GM13976 (cell line): ENCODE measurements around the gene MIGA1.
"Not testable (repeated sequence)": the region's sequence is repeated elsewhere in the genome, so short reads cannot be mapped to it uniquely, and the experiment has no call there.

Experiments used
- DNase-seq: peaks from one replicate; pipeline ENCODE4 v3.0.0; 2012; ENCODE audit warnings: low spot score
- in situ Hi-C: fragments of 300-500 bp; cut with MboI; formaldehyde crosslinking; loops from one replicate; pipeline ENCODE4 v1.12.0; 2022; ENCODE audit warnings: low sequenced_read_pairs, mixed read lengths, inconsistent platforms; ENCODE audit not compliant: unreplicated experiment
- TF ChIP-seq, protein P1 (sequence below): IDR thresholded peaks from 2 replicates; pipeline ENCODE4 v1.5.1; 2012; ENCODE audit warnings: borderline replicate concordance, mild to moderate bottlenecking; ENCODE audit not compliant: insufficient read depth; ENCODE audit errors: extremely low read depth, missing control alignments, control extremely low read depth

Gene MIGA1, protein sequence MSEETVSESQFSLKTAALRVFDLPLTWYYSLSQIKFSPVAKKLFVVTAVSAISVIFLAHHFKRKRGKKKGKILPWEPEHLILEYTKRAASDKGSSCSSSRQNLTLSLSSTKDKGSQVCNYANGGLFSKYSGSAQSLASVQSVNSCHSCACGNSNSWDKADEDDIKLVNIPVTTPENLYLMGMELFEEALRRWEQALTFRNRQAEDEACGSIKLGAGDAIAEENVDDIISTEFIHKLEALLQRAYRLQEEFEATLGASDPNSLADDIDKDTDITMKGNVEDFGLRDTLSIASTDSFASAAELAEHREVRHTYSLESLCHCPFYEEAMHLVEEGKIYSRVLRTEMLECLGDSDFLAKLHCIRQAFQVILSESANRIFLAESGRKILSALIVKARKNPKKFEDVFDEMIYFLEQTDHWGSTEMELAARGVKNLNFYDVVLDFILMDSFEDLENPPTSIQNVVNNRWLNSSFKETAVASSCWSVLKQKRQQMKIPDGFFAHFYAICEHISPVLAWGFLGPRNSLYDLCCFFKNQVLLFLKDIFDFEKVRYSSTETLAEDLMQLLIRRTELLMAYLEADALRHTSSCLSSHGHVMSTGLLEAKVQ

DNA sequence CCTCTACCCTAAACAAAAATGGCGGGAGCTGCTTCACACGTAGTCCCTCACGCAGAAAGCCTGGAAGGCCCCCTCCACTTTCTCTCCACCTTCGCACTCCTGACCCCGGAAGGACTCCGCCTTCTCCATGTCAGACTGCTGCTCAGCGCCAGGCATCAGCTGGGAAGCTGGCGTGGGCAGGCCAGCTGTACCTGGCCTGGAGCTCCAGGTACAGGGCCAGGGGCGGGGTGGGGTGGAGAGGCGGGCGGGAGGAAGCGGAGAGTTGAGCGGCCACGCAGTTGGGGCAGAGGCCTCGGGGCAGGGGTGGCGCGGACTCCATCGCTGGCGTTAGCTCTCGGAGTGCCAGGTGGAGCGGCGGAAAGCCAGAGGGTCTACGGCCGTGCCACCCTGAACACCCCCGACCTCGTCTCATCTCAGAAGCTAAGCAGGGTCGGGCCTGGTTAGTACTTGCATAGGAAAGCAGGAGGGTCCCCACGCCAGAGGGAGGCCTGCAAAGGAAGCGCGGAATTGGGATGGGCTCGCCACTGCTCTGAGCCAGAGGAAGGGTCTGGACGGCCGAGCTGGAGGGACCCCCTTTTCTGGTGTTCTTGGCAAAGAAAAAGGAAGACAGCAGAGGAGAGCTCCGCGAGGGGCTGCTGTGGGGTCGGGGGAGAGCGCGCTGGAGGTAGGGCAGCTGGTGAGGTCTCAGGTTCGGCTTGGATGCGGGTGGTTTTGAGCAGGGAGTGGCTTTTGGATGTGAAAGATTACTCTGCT lies at the start of gene MIGA1:
TSS of gene MIGA1 (plus strand) at position 121 of the 753 bp plus-strand sequence. CDS start 3,604 bp downstream, outside the sequence.
- in situ Hi-C loops = no loop called here
- DNase-seq = peak; percentile 90
- TF ChIP-seq, protein P1, sequence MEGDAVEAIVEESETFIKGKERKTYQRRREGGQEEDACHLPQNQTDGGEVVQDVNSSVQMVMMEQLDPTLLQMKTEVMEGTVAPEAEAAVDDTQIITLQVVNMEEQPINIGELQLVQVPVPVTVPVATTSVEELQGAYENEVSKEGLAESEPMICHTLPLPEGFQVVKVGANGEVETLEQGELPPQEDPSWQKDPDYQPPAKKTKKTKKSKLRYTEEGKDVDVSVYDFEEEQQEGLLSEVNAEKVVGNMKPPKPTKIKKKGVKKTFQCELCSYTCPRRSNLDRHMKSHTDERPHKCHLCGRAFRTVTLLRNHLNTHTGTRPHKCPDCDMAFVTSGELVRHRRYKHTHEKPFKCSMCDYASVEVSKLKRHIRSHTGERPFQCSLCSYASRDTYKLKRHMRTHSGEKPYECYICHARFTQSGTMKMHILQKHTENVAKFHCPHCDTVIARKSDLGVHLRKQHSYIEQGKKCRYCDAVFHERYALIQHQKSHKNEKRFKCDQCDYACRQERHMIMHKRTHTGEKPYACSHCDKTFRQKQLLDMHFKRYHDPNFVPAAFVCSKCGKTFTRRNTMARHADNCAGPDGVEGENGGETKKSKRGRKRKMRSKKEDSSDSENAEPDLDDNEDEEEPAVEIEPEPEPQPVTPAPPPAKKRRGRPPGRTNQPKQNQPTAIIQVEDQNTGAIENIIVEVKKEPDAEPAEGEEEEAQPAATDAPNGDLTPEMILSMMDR = no peak

DNA sequence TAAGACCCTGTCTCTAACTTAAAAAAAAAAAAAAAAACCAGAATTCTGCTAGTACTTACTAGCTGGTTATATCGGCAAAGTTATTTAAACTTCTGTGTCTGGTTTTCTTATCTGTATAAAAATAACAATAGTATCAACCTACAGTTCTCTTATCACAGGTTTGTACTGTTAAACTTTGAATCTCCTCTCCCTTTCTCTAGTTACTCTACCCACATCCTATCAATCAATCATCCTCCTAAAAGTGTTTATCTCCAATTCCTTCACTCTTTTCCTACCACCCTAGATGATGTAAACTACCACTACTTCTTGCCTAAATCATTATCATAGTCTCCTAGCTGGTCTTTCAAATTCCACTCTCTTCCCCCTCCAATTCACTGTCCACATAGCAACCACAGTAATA lies 47.4 kb upstream of the MIGA1 start:
- TF ChIP-seq, protein P1 = no peak
- in situ Hi-C loops = no loop called here
- DNase-seq = no peak

DNA sequence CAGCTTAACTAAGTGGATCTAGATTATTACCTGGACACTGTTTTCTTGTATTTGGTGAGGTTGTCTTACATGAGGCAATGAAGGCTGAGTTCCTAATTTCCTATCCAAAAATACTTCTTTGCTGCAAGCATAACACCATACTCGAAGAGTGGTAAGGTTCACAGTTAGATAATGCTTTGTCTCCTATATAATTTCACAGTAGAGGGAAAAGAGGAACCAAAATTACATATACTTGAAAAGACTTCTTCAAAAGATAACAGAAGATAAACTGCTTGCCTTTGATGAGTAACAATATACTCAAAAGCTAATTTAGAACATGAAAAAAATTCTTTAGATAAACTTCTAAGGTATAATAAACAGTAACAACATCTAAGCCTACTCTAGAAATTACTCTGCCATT lies 40.2 kb upstream of the MIGA1 start:
- in situ Hi-C loops = no loop called here
- no peak for DNase-seq
- TF ChIP-seq, protein P1 = no peak

DNA sequence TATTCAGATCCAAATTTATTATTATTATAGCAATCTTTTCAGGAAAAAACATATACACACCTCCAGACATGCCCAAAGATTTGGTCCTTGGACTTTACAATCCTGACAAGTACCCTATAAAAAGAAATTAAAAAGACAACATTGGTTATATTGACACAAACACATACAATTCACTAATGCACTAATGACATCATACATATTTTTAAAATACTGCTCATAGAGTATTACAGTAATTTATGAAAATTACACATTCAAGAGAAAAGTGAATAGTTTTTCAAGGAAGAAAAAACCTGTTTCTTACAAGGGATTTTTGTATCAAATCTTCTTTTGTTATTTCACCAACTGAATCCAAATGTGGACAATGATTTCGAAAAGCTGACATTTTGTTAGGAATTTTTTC lies 38.1 kb upstream of the MIGA1 start:
- in situ Hi-C loops = no loop called here
- no peak for DNase-seq
- TF ChIP-seq, protein P1 = no peak

DNA sequence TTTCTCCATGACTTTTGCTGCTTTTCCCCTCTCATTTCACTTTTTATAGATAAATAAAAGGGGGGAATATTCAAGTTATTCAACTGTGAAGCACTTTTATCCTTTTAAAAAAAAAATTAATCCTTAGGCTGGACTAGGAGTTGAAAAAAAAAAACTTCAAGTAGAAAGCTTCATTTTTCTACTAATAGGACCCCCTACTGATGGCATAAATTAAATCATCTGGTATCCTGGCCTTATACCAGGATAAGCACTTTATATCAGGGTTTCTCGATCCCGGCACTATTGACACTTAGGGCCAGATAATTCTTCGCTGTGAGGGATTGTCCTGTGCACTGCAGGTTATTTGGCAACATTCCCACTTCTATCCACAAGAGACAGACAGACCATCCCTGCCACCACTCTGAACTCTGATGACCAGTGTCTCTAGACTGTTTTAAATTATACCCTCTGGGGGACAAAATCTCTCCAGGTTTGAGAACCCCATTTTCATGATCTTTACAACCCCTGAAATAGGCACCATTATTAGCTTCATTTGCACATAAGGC lies 37.4 kb upstream of the MIGA1 start:
- no peak for DNase-seq
- TF ChIP-seq, protein P1 = no peak
- in situ Hi-C loops = no loop called here

DNA sequence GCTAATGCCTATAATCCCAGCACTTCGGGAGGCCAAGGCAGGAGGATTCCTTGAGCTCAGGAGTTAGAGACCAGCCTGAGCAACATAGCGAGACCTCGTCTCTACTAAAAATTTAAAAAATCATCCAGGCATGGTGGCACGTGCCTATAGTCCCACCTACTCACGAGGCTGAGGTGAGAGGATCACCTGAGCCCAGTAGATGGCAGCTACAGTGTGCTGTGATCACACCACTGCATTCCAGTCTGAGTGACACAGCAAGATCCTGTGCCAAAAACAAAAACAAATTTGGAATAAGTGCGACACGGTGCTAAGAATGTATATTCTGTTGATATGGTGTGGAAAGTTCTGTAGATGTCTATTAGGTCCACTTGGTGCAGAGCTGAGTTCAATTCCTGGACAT lies 34.9 kb upstream of the MIGA1 start:
- in situ Hi-C loops = no loop called here
- TF ChIP-seq, protein P1 = no peak
- no peak for DNase-seq

DNA sequence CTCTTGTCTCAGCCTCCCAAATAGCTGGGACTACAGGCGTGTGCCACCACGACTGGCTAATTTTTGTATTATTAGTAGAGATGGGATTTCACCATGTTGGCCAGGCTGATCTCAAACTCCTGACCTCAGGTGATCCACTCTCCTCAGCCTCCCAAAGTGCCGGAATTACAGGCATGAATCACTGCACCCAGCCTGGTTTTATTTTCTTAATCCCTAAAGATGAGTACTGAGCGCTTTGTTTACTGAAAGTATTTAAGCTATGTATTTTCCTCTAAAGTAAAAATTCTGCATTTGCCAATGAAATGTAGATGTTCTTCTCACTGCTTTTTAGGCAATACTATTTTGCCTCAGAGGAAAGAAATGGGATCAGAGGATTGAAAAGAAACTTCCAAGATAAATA lies 30.0 kb upstream of the MIGA1 start:
- DNase-seq, in situ Hi-C loops: not testable (repeated sequence)
